RPMI8226 (cell line): Measurements from ENCODE around the gene UTS2B.
"Not testable (repeated sequence)": the region's sequence is repeated elsewhere in the genome, so short reads cannot be mapped to it uniquely, and the experiment has no call there.

Source experiments
- DNase-seq: peaks from one replicate; pipeline ENCODE4 v3.0.0-alpha.2; 2015

UTS2B gene

DNA sequence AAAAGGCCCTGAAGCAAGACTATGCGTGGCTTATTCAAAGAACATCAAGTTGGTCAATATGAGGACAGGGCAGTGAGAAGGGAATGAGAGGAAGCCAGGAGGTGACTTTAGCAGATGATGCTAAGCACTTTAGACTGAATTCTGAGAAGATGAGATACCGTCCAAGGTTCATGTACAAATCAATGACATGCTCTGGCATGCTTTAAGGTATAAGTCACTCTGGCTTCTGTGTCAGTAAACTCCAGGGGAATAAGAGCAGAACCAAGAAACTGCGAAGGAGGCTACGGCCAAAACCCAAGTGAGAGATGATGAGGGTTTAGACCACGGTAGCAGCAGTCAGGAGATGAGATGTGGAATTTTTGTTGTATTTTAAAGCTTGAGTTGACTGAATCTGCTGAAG lies 10.0 kb downstream of the UTS2B start:
- no peak for DNase-seq

DNA sequence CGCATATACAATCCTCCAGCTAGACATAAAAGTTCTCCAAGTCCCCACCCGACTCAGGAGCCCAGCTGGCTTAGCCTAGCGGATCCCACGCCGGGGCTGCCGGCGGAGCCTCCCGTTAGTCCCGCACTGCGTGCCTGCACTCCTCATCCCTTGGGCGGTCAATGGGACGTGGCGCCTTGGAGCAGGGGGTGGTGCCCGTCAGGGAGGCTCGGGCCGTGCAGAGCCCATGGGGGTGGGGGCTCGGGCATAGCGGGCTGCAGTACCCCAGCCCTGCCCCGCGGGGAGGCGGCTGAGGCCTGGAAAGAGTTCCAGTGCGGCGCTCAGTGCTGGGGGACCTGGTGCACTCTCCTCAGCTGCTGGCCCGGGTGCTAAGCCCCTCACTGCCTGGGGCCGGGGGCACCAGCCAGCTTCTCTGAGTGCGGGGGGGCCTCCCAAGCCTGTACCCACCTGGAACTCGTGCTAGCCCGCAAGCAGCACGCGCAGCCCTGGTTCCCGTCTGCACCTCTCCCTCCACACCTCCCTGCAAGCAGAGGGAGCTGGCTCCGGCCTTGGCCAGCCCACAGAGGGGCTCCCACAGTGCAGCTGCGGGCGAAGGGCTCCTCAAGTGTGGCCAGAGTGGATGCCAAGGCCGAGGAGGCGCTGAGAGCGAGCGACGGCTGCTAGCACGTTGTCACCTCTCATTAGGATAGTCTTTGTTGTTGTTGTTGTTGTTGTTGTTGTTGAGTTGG lies 13.3 kb downstream of the UTS2B start:
- no peak for DNase-seq

DNA sequence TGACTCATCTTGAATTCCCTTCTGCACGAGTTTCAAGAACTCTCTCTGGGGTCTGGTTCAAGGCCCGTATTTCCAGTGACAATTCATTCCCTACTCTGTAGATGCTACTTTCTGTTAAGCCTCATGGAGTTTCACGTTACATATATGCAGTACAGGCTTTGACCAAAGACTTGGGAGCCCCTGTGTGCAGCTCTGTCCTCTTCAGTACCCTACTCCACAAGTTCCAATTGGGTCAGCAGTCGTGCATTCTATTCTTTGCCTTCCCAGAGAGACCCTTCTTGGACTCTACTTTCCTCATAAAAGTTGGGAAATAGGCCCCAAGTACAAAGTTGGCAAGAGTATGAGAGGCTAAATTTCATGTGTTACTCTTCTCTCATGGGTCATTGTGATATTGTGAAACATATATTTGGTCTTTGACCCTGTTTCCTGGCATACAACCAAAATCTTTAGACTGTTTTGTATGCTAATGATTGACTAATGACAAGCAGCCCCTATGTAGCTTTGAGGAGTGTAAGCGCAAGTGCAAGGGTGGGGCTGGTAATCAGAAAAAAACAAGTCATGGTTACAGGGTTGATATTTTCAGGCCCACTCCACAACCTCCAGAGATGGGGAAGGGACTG lies 16.1 kb downstream of the UTS2B start:
- DNase-seq: no peak

DNA sequence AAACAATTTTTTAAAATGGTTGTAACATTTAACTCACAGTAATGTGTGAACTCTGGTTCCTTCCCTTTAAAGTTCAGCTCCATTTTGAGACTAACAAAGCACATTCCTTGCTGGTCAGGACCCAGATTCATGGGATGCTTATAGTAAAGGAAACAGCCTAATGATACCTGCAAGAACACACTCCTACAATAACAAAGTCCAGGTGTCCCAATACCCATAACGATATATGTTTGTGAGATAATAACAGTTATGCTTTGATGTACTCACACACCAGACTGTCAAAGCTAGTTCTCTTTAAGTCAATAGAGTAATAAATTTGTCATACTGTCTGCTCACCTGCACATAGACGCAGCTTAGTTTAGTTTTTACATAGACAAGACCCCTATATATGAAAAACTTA lies 17.0 kb downstream of the UTS2B start:
- no peak for DNase-seq

DNA sequence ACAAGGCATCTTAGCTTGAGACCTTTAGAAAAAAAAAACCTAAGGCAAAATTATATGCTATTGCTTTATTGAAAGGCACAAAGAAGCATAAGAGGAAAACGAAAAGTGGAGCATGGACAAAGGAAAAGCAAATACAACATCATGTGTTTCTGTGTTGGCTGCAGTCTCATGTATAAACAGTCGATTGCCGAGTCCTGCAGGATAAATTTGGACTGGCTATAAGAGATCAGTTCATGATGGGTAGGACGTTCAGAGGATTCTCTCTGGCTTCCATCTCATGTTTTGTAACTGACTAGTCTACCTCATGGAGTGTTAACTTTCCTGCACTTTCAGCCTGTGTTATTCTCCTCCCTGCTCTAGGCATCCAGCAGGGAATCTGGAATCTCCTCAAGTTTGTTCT lies 23.0 kb downstream of the UTS2B start:
- DNase-seq: no peak

DNA sequence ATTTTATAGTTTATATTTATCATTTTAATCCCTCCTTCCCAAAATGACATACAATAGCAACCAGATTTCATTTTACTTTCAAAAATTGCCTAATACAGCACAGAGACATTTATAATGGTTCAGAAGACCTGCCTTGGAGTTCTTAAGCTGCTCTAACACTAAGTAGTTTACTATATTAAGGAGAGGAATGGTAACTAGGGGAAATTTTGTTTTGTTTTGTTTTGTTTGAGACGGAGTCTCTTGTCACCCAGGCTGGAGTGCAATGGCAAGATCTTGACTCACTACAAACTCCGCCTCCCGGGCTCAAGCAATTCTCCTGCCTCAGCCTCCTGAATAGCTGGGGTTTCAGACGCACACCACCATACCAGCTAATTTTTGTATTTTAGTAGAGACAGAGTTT lies 23.9 kb downstream of the UTS2B start:
- no peak for DNase-seq

DNA sequence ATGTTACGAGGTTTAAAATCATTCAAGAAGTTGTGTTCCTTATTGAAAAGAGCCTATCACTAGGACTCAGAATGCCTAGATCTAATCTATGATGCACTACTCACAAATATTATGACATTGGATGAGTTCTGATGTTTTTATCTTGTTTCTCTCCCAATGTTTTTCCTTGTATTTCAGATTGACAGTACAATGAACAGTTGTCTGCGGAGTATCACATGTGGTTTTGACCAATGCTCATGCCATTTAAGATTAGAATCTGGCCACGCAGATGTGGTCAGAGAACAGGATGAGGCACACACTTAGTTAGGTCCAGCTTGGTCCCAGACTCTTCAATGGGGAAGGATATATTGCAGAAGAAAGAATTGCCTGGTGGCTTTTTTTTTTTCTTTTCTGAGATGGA lies 26.7 kb downstream of the UTS2B start:
- DNase-seq: no peak

DNA sequence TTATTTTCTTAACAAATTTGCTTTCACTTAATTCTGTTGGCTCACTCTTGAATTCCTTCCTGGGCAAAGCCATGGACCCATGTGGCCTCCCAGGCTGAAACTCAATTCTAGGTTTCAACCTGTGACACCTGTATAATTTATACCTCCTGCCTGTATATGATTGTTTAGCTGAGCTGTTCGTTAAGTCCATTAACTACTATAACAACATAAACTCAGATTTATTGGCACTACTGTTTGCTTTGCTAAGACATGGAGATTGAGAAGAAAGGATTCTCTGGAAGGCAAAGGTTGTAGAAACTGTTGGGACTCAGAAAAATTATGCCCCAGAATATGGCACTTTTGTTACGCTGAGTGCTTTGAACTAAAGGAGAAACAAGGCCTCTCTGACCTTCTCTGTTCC lies 27.9 kb downstream of the UTS2B start:
- no peak for DNase-seq

DNA sequence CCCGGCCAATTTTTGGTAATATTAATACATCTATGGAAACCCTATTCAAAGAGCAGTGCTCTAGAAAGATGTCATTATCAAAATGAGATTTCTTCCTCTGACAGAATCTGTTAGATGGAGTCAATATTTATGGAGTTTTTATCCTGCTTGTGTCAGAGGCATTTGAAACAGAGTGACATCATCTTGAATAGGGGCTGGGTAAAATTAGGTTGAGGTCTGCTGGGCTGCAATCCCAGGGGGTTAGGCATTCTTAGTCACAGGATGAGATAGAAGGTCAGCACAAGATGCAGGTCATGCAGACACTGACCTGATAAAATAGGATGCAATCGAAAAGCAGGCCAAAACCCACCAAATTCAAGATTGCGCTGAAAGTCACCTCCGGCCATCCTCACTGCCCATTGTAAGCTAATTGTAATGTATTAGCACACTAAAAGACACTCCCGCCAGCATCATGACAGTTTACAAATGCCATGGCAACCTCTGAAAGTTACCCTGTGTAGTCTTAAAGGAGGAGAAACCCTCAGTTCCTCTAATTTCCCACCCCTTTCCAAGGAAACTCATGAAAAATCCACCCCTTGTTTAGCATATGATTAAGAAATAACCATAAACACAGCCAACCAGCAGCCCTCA lies 28.4 kb downstream of the UTS2B start:
- DNase-seq: no peak

DNA sequence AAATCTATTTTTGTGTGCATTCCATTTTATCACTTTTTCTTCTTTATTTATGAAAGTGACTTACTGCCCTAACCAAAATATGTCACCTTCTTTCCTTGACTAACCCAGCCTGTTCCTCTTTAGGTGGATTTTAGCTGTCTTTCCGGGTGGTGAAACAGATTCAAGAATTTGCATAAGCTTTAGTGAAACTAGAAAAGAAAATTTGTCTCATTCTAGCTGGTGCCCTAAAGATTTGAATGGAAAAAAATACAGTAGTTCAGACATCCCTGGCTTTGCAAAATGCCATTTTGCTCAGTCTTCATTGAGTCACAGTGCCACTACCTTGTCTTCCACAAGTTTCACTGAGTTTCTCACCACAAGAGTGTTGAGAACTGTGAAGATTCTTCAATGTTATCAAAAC lies 29.3 kb downstream of the UTS2B start:
- no peak for DNase-seq

DNA sequence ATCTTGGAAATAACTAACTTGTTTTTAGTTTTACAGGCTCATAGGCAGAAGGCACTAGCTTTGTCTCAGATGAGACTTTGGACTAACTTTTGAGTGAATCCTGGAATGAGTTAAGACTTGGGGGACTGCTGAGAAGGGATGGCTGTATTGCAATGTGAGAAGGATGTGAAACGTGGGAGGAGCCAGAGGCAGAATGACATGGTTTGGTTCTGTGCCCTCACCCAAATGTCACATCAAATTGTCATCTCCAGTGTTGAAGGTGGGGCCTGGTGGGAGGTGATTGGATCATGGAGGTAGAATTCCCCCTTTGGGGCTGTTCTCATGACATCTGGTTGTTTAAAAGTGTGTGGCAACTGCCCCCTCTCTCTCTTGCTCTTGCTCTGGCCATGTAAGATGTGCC lies 29.9 kb downstream of the UTS2B start:
- DNase-seq: no peak

DNA sequence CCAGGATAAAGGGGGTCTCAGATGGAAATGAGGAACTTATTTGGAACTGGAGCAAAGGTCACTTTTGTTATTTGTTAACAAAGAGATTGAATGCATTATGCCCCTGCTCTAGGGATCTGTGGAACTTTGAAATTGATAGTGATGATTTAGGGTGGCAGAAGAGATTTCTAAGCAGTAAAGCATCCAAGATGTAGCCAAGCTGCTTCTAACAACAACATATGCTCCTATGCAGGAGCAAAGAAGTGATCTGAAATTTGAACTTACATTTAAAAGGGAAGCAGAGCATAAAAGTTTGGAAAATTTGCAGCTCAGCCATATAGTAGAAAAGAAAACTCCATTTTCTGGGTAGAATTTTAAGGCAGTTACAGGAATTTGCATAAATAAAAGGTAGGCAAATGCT lies 31.5 kb downstream of the UTS2B start:
- no peak for DNase-seq

DNA sequence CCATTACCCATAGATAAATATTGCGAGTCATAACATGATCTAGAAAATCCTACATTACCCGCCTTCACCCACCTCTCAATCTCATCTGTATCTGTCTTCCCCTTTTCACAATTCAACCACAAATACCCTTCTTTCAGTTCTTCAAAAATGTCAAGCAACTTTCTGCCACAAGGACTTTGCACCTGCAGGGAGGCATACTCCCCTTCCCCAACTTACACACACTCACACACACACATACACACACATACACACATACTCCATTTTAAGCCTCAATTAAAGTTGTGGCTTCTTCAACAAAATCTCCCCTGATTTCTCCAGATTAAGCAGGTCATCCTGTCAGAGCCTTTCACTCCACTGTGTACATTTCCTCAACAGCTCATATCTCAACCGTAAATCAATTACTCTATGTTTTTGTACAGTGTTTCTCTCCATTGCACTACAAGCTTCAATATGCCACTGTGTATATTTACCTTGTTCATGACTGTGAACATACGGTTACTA lies 34.2 kb downstream of the UTS2B start:
- peak; percentile 70 for DNase-seq

DNA sequence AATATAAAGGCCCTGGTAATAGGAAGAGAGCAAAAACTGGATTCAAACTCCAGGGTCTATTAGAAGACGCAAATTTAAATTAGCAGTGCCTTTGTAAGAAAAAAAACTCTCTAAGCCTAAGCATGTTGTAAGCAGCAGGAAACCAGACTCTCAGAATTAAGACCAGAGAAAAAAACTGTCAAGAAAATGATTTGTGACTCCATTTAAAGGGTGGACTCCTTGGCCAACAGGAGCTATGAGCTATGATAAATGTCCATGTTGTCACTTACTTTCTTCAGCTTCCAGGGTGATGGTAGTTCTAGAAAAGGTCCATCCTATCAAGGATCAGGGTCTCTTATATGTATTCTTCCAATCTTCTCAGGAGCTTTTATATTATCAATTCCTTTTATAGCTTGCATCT lies 36.0 kb downstream of the UTS2B start:
- no peak for DNase-seq

DNA sequence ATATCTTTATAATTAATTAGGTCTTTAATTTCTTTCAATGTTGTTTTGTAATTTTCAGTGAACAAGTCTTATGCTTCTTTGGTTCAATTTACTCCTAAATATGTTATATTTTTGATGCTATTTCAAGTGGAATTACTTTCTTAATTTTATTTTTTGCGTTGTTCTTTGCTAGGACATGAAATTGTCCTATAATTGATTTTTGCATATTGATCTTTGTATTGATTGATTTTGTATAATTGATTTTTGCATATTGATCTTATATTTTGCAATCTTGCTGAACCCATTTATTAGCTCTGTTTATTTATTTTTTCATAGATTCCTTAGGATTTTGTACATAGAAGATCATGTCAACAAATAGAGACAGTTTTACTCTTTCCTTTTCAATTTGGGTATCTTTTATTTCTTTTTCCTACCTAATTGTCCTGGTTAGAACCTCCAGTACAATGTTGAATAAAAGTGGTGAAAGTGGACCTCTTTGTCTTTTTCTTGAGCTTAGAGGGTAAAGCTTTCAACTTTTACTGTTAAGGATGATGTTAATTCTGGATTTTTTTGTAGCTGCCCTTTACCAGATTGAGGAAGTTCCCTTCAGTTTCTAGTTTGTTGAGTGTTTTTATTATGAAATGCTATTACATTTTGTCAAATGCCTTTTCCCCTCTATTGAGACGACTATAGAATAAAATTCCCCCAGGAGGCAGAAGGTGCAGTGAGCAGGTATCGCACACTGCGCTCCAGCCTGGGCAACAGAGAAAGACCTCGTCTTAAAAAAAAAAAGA lies 37.9 kb downstream of the UTS2B start:
- no peak for DNase-seq

DNA sequence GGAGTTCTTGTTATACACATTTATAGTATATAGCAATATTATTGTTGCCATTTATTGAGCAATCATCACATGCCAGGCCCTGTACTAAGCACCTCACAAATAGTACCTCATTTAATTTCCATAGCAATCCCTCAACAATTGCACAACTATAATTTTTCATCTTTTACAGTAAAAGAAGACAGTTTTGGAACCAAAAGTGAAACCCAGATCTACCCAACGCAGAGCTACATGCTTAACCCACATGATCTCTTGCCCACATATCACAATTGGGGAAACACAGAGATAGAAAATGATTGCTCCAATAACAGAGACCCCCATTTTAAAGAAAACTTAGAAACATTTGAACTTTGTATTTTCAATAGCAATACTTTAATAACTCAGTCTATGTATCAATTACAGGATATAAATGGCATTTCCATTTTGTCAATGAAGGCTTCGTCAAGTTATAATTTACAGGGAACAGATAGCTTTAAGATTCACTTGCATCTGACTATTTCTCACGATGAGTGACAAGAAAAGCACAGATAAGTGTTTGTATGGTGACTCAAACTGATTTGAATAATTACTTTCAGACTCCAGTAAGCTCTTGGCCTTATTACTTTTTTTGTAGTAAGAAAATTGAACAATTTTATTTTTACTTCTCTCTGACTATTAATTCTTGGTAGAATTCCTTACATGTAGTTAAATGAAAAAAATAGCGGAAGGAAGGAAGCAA lies 39.9 kb downstream of the UTS2B start:
- DNase-seq: peak; percentile 26

DNA sequence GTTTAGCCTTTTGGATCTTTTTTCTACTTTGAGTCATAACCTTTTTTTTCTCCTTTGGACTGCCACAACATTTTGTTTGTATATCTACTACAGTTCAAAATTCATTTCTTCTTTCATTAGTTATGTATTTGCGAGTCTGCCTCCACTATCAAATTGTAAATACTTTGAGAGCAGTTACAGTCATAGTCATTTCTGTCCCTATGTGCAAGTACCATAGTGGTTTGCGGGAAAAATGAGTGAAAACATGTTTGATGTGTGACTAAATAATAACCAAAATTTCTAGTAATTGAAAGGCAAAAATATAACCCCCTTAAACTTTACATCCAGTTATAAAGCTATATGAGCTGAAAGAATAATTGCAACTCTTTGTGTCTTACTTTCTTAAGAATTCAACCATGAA lies 46.9 kb downstream of the UTS2B start:
- no peak for DNase-seq

DNA sequence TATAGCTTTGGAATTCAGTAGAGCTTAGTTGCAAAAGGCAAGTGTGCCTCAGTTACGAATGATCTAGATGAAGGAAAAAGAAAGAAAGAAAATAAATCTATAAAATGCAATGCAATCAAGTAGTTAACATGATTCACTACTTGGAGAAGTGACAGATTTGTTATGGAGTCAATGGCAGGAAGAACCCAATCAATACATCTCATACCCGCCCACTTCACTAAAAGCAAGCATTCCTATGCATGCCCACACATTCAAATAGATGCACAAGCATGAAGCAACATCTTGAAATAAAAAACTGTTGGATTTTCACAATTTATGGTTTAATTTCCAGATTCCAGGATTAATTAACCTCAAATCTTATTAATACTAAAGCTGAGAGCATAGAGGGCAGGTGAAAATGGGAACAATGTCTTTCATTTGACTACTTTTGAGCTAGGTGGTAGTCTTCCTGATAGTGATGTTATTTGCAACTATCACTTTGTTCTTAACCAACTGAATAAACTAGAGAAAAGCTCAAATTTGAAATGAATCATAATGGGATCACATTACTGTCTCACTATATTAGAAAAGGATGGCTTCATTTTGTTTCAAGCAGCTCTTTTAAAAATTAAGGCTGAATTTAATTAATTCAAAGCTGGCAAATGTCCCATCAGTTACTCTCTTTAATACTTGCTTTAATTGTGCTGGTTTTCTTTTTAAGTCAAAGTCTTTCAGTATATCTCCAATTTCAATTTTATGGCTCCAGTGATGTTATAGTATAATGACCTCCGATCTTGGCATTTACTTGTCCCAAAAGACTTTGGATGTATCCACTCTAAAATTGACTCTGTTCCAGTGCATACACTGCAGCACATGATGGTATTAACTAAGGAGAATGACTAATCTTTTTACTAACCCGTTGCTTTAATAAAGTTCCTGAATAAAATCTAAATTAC lies 47.8 kb downstream of the UTS2B start:
- no peak for DNase-seq

DNA sequence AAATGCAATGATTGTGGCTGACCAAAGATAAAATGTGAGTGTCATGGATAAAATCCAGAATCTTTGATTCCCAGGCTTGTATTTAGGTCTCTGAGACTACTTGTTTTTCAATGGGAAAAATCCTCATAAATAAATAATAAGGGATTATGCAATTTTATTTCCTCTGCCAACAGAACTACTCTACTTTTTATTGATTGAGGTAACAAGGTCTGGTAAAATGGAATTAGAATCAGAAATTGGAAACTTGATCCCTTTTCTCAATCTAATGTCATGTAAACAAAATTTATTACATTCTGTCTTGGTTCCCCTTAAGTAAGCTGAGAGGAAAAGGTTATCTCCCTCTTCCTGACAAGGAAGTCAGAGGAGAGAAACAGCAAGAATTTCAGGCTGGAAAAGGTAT lies 49.4 kb downstream of the UTS2B start:
- DNase-seq: no peak

DNA sequence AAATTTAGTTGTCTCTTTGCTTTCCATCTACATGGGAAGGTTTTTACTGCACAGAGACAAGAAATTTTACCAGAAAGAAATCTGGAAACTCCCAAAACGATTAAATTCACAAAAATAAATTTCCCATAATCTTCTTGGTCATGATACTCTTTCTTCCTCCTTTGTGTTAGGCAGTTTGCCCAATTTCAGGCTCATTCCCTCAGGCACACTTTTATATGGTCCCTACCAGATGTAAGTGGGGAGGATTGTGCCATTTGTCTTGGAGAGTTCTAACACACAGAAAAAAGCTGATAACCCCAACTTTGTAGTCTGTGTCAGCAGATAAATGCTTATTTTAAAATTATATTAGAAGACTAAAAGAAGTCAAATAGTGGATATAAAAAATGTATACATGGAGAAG lies 50.2 kb downstream of the UTS2B start:
- DNase-seq: no peak

DNA sequence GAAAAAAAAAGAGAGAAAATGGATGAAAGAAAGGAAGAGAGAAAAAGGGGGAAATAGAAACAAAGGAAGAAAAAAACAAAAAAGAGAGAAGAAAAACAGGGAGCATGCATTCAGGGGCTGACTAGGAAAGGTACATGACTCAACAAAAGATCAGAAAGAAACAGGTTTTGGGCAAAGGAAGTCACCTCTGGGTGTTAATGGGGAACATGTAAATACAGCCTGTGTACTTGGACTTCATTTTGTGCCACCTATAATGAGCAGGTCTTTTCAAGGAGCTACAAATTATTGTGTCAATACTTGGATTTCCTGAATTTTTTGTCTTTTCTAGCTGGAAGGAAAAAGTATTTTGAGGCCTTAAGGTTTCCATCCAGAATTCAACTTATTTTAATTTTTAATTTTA lies 54.6 kb downstream of the UTS2B start:
- no peak for DNase-seq

DNA sequence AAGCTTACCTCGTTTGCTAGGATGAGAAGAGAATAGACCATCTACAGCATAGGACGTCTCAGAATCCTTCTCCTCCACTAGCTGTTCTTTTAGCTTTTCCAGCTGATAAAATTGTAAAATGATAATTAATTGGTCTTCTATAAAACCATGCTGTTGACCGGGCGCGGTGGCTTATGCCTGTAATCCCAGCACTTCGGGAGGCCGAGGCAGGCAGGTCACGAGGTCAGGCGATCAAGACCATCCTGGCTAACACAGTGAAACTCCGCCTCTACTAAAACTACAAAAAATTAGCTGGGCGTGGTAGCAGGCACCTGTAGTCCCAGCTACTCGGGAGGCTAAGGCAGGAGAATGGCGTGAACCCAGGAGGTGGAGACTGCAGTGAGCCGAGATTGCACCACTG lies 55.1 kb downstream of the UTS2B start:
- not testable (repeated sequence) for DNase-seq
